ENCODE measurements around the gene LCN2.

The LCN2 gene

DNA sequence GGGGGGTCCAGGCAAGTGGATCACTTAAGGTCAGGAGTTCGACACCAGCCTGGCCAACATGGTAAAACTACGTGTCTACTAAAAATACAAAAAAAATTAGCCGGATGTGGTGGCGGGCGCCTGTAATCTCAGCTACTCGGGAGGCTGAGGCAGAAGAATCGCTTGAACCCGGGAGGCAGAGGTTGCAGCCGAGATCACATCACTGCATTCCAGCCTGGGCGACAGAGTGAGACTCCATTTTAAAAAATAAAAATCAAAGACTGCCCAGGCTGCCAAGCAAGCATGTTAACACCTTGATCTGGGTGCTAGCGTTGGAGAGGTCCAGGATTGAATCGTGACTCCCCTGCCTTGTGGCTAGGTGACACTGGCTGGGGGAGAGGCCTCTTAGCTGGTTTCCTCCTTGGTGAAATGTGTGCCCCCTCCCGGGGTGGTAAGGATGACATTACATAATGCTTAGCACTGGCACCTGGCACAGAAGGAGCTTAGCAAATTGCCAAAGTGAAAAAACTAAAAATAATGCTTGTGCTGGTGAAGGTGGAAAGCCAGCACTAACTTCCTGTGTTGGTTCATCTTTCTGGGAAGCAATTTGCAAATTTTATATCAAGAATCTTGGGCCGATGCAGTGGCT lies 44.3 kb downstream of the LCN2 start:
- DNase-seq (ENCODE audit: extremely low read depth, low read depth), result no peak
- H3K4me3 ChIP-seq (replicated peaks; ENCODE audit: low read depth, low read length), result no peak overlapping the region
- TF ChIP-seq, protein P1, sequence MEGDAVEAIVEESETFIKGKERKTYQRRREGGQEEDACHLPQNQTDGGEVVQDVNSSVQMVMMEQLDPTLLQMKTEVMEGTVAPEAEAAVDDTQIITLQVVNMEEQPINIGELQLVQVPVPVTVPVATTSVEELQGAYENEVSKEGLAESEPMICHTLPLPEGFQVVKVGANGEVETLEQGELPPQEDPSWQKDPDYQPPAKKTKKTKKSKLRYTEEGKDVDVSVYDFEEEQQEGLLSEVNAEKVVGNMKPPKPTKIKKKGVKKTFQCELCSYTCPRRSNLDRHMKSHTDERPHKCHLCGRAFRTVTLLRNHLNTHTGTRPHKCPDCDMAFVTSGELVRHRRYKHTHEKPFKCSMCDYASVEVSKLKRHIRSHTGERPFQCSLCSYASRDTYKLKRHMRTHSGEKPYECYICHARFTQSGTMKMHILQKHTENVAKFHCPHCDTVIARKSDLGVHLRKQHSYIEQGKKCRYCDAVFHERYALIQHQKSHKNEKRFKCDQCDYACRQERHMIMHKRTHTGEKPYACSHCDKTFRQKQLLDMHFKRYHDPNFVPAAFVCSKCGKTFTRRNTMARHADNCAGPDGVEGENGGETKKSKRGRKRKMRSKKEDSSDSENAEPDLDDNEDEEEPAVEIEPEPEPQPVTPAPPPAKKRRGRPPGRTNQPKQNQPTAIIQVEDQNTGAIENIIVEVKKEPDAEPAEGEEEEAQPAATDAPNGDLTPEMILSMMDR (IDR thresholded peaks at IDR 0.05; ENCODE audit: low read depth, low read length, missing control alignments), result no peak

DNA sequence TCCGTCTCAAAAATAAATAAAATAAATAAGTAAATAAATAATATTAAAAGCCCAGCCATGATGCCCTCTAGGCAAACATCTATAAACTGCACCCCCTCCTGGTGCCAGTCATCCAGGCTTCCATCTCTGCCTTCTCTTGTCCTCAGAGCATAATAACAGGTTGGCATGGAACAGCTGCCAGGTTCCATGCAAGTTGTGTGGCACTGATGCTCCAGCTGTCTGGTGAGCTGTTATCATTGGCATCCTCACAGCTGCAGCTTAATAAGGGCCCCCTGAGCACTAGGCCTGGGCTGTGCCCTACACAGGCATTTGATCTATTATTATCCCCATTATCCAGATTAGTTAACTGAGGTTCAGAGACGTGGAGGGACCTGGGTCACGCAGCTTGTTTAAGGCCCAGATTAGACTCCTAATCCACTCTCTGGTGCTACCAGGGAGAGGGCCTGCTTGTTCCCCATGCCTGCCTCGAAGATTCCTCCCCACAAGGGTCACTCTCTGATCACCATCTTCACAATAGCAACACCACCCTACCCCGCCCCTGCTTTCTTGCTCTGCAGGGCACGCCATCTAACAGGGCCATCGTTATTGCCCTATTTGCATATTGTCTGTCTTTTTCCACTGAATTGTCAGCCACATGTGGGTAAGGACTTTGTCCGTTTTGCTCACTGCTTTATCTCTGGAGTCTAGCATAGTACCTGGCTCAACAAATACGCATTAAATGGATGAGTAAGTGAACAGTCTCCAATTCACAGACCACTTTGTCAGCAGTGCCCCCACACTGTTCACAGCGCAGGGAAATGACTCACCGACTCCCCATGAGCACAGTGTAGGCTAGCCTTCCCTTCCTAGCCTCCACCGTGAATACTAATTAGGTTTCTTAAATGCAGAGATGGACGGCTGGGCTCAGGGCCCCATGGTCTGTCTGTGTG lies 52.5 kb downstream of the LCN2 start:
- H3K4me3 ChIP-seq (replicated peaks; ENCODE audit: low read depth, low read length), result no peak overlapping the region
- TF ChIP-seq, protein P1 (IDR thresholded peaks at IDR 0.05; ENCODE audit: low read depth, low read length, missing control alignments), result no peak
- no peak for DNase-seq (ENCODE audit: extremely low read depth, low read depth)

DNA sequence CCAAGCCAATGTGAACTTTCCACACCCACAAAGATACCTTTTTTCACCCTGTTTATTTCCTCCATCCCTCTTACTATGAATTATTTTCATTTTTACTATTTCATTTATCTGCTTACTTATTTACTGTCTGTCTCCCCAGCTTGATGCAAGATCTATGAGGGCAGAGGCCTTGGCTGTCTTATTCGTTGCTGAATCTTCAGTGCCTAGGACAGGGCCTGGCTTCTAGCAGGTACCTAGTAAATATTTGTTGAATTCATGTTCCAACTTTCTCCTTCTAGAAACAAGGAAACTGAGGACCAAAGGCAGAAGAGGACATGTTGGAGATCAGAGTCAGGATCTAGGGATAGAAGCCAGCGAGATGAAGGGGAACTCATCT lies 53.4 kb downstream of the LCN2 start:
- DNase-seq (ENCODE audit: extremely low read depth, low read depth), result no peak
- TF ChIP-seq, protein P1 (IDR thresholded peaks at IDR 0.05; ENCODE audit: low read depth, low read length, missing control alignments), result no peak
- peak overlapping the region; percentile 90 for H3K4me3 ChIP-seq (replicated peaks; ENCODE audit: low read depth, low read length)
